Testis (tissue), 2 donors: Measurements from ENCODE around the gene DCAF17.

Experiments used
- CTCF ChIP-seq, 3 experiments: fragments of 450-650 bp in 2 of 3; fragments of 200-600 bp in 1 of 3; sonication (generic) in 1 of 3; IDR thresholded peaks; one replicate each; pipeline ENCODE4 v1.5.1; 2016 to 2019; ENCODE audit warnings: antibody characterized with exemption in 3 of 3, mild to moderate bottlenecking in 2 of 3, moderate library complexity in 1 of 3
- POLR2A ChIP-seq: fragments of 450-650 bp; IDR thresholded peaks from one replicate; pipeline ENCODE4 v1.6.1; 2017; ENCODE audit warnings: antibody characterized with exemption, mild to moderate bottlenecking, moderate library complexity

DNA sequence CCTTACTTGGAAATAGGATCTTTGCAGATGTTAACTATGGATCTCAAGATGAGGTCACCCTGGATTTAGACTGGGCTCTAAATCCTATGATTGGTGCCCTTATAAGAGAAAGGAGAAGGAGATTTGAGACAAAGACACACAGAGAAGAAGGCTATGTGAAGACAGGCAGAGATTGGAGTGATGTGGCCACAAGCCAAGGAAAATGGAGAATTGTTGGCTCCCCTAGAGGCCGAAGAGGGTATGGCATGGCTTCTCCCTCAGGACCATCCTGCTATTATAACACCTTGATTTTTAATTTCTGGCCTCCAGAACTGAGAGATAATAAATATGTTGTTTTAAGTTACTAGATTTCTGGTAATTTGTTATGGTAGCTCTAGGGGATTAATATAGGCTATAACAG is 95.9 kb downstream of the DCAF17 start:
- peak; percentile 17 to 62 (median 33) for TF ChIP-seq CTCF (IDR thresholded peaks at IDR 0.05)
- no peak for TF ChIP-seq POLR2A
